Neuron (in vitro differentiated cells): ENCODE results near the gene VWA7.

Source experiments
- H2AFZ ChIP-seq: one replicate; pipeline ENCODE4 v1.6.1; 2013; ENCODE audit warnings: low read depth, mild to moderate bottlenecking, inconsistent platforms, low read length, moderate library complexity
- H3K27me3 ChIP-seq: one replicate; pipeline ENCODE4 v1.6.1; 2013; ENCODE audit warnings: low read length; ENCODE audit not compliant: insufficient read depth
- H3K36me3 ChIP-seq: one replicate; pipeline ENCODE4 v1.6.1; 2013; ENCODE audit warnings: low read length; ENCODE audit not compliant: insufficient read depth
- H3K4me1 ChIP-seq: one replicate; pipeline ENCODE4 v1.6.1; 2013; ENCODE audit warnings: low read length; ENCODE audit not compliant: insufficient read depth
- H3K4me3 ChIP-seq: 2 replicates; pipeline ENCODE4 v1.5.1; 2013; ENCODE audit warnings: mild to moderate bottlenecking, low read length, moderate library complexity
- H3K9me3 ChIP-seq: one replicate; pipeline ENCODE4 v1.6.1; 2013; ENCODE audit warnings: low read length

VWA7 gene

DNA sequence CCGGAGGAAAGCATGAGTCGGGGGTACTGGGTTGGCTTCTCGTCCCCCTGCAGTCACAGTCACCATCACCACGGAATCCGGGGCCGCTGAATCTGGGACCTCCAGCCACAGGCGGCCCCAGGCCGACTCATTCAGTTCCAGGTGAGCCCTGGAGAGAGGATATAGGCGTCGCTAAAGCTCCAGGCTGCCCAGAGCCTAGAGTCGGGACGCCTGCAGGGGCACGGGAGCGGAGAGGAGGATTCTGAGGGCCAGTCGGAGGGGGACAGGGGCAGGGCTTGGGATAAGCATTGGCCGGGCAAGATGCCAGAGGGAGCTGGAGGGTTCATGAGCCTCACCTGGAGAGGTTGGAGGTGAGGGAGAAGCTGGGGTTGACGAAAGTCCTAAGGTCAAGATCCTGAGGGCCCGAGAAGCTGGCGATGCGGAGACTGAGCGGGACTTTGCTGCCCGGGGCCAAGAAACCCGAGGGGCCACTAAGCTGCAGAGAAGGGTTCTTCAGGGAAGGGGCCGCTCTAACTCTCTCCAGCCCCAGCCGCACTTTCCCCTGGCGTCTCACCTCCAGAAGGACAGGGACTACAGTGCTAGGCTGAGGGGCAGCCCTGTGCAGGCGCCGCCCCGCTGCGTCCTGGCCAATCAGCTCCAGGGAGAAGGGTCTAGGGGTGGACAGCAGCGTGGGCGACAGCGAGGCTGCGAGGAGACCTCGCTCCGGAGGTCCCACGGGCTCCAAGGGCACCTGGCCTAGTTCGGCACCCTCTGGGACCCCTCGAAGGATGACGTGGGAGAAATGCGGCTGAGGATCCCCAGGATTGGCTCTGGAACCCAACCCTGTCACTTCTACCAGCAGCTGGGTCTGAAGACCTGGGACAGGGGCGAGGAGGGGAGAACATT is 11.0 kb downstream of the VWA7 start:
- Histone ChIP-seq H3K4me3 (no peak overlapping the region), H3K36me3 (peaks cover 17% of the 10 kb centered on the region)

DNA sequence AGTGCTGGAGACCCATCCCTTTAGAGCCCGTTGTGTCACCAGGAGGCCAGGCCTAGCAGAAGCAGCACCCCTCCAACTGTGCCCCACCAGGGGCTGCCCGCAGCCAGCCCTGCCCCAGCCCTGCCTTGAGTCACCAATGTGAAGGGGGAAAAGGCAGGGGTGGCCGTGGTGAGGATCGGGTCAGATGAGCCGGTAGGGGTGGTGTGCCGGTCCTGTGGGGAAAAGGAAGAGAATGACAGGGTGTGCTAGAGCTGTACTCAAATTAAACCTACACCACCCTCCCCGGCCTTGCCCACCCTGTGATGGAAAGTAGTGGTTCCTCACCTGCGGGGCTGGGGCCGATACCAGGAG is 11.6 kb downstream of the VWA7 start:
- Histone ChIP-seq H3K27me3 (no peaks in the 10 kb centered on the region), H2AFZ (no peak overlapping the region), H3K4me1 (peaks cover 19% of the 10 kb centered on the region), H3K36me3 (peaks cover 23% of the 10 kb centered on the region), H3K4me3 (no peak overlapping the region), H3K9me3 (no peaks in the 10 kb centered on the region)

More for the DNA sequence above, 11.0 kb downstream of the VWA7 start:
- H3K9me3 ChIP-seq, result no peaks in the 10 kb centered on the region
- no peaks in the 10 kb centered on the region for H3K27me3 ChIP-seq
- H2AFZ ChIP-seq, result no peak overlapping the region
- peaks cover 19% of the 10 kb centered on the region for H3K4me1 ChIP-seq

DNA sequence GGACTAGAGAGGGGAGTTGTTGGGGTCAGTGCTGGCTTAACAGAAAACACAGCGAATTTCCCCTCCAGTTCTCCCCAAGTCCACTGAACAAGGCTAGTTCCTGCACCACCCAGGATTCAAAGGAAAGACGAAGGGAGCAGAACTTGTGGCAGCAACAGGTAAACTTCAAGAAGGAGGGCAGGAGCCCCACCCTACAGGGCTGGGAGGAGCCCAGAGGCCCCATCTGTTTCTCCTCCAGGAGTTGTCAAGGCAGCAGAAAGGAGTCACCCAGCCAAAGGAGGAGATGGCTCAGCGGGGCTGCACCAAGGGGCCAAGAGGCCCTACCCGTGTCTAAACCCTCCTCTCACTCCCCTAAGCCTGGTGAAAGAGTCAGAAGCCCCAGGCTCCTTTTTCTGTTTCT is 12.9 kb downstream of the VWA7 start:
- peaks cover 36% of the 10 kb centered on the region for H3K36me3 ChIP-seq
- no peaks in the 10 kb centered on the region for H3K27me3 ChIP-seq
- H3K9me3 ChIP-seq, result no peaks in the 10 kb centered on the region
- H2AFZ ChIP-seq, result no peak overlapping the region
- H3K4me3 ChIP-seq, result no peak overlapping the region
- H3K4me1 ChIP-seq, result peaks cover 19% of the 10 kb centered on the region

DNA sequence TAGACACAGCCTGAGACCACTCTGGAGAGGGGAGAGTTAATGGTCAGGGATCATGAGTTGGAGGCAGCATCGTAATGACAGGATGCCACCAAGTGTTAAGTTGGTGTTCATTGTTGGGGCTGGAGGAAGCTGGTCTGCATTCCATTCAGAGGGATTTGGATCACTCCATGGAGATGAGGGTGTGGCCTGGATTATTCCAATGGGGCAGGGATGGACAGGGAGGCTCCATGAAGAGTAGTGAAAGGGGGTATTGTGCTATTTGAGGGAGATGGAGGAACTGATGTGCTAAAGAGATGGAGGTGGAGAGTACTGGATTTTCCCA is 13.5 kb downstream of the VWA7 start:
- H3K4me3 ChIP-seq, result no peak overlapping the region
- no peak overlapping the region for H2AFZ ChIP-seq
- peaks cover 42% of the 10 kb centered on the region for H3K36me3 ChIP-seq
- no peaks in the 10 kb centered on the region for H3K9me3 ChIP-seq
- no peaks in the 10 kb centered on the region for H3K27me3 ChIP-seq
- peaks cover 19% of the 10 kb centered on the region for H3K4me1 ChIP-seq

DNA sequence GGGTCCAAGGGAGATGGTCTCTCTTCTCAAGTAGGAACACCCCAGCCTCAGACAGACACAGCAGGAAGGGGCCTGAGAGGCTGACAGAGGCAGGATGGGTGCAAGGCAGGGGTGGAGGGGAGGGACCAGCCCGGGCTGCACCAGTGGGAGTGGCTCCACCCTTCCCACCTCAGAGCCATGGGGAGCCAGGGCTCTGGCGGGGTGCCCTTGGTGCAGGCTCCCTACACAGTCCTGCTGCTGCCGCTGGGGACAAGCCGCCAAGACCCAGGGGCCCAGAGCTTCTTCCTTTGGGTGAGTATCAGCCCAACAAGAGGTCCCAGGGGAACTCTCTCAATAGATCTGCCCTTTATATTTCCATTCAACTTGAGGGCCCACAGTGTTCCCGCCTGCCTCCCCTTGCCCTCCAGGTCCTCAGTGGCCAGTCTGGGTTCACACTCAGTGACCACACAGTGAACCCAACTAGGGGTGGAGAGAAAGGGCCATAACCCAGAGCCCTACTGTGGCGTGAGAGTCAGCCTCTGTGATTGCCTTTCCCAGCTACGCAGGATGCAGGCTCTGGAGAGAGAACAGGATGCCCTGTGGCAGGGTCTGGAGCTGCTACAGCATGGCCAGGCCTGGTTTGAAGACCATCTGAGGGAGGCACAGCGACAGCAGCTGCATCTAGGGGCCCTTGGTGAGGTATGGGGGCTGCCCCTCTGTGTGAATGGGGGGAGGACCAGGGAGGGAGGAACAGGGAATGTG is 14.1 kb downstream of the VWA7 start:
- Histone ChIP-seq H3K9me3 (no peaks in the 10 kb centered on the region), H3K27me3 (no peaks in the 10 kb centered on the region), H2AFZ (no peak overlapping the region), H3K36me3 (peaks cover 47% of the 10 kb centered on the region), H3K4me3 (no peak overlapping the region), H3K4me1 (peaks cover 19% of the 10 kb centered on the region)

DNA sequence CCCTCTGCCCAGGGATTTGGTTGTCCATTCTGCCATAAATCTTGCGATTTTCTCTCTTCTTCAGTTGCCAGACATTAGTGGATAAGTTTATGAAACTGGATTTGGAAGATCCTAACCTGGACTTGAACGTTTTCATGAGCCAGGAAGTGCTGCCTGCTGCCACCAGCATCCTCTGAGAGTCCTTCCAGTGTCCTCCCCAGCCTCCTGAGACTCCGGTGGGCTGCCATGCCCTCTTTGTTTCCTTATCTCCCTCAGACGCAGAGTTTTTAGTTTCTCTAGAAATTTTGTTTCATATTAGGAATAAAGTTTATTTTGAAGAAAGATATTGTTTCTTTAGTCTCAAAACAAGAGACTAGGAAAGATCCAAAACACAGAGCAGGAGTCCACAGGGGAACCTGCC is 14.8 kb downstream of the VWA7 start, which contains the start of gene SAPCD1:
Gene SAPCD1, plus strand, starts transcription at position 301 of the 400 bp plus-strand sequence. CDS start 399 bp downstream, outside the sequence.
- Histone ChIP-seq H3K4me1 (peaks cover 19% of the 10 kb centered on the region), H2AFZ (no peak within 1 kb of the TSS), H3K36me3 (peaks cover 48% of the 10 kb centered on the region), H3K9me3 (no peaks in the 10 kb centered on the region), H3K27me3 (no peaks in the 10 kb centered on the region), H3K4me3 (no peak within 1 kb of the TSS)

DNA sequence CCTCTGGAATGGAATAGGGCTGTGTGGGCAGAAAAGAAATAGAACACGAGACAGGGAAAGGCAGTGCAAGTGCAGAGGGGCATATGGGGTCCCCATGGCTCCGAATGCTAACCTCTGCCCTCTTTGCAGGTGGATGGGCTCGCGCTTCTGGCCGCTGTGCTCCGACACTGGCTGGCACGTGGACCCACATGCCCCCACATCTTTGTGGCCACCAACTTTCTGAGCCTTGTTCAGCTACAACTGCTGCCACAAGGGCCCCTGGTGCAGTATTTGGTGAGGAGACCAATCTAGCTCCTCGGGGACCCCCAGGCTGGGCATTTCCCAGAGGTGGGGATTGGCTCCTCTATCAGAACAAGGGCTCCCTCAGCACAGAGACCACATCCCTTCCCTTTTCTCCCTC is 15.8 kb downstream of the VWA7 start:
- no peak overlapping the region for H2AFZ ChIP-seq
- peaks cover 19% of the 10 kb centered on the region for H3K4me1 ChIP-seq
- H3K9me3 ChIP-seq, result no peaks in the 10 kb centered on the region
- no peak overlapping the region for H3K4me3 ChIP-seq
- H3K27me3 ChIP-seq, result no peaks in the 10 kb centered on the region
- H3K36me3 ChIP-seq, result peaks cover 48% of the 10 kb centered on the region

DNA sequence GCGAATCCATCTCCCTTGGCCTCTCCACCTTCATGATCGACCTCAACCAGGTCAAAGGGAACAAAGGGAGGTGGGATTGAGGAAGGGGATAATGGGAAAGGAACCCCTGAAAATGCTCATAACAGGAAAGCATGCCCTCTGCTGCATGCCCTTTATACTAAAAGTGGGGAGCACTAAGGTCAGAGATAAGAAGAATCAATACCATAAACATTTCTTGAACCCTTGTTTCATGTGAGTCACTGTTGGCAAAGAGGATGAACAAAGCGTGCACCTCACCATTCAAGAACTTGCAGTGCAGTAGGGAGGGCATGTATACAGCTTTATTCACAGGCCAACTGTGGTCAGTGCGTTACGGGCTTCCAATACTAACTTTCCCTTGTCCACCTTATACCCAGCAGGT is 16.3 kb downstream of the VWA7 start:
- H3K9me3 ChIP-seq, result no peaks in the 10 kb centered on the region
- no peak overlapping the region for H2AFZ ChIP-seq
- no peak overlapping the region for H3K4me3 ChIP-seq
- peaks cover 19% of the 10 kb centered on the region for H3K4me1 ChIP-seq
- peaks cover 48% of the 10 kb centered on the region for H3K36me3 ChIP-seq
- H3K27me3 ChIP-seq, result no peaks in the 10 kb centered on the region

DNA sequence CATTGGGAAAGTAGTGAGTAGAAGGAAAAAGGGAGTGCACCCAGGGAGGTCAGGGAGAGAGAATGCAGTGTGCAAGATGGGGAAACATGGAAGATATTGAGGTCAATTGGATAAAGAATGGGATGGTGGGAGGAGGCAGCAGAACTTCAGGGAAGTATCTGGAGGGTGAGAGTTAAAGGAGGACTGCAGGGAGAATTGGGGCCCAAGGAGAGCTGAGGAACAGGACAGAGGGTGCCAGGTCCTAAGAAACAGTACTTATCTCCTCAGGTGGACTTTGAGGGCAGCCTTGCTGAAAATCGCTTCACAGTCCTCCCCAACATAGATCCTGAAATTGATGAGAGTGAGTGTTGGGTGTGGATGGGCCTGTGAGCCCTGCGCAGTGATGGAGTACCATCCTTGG is 18.8 kb downstream of the VWA7 start:
- Histone ChIP-seq H3K27me3 (no peaks in the 10 kb centered on the region), H3K9me3 (no peaks in the 10 kb centered on the region), H3K4me1 (peaks cover 8% of the 10 kb centered on the region), H2AFZ (no peak overlapping the region), H3K4me3 (no peak overlapping the region), H3K36me3 (peaks cover 45% of the 10 kb centered on the region)

DNA sequence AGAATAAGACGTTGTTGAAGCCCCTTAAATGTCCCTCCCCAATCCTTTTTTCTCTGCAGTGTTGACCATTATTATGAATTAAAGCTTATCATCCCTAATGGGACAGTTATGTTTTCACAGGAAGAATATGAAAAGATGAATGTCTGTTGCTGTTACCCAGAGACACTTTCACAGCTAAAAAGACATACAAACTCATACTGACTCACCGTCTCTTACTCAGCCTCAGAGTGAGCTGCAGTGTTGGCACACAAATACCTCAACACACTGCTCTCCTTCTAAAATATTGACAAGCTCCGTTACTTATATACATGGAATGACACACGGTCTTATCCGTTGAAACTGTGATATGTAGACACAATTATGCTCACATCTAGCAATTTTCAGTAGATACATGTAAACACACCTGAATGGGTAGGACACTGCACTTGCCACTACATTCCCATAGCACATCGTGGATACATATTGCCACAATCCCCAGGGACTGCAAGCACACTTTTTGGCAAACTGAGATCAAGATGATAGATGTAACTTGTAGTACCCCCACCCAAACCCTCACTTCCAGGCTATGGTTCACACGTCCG is 24.3 kb downstream of the VWA7 start:
- Histone ChIP-seq H3K36me3 (peaks cover 20% of the 10 kb centered on the region), H3K4me3 (no peak overlapping the region), H3K4me1 (no peaks in the 10 kb centered on the region), H3K27me3 (no peaks in the 10 kb centered on the region), H2AFZ (no peak overlapping the region), H3K9me3 (no peaks in the 10 kb centered on the region)

DNA sequence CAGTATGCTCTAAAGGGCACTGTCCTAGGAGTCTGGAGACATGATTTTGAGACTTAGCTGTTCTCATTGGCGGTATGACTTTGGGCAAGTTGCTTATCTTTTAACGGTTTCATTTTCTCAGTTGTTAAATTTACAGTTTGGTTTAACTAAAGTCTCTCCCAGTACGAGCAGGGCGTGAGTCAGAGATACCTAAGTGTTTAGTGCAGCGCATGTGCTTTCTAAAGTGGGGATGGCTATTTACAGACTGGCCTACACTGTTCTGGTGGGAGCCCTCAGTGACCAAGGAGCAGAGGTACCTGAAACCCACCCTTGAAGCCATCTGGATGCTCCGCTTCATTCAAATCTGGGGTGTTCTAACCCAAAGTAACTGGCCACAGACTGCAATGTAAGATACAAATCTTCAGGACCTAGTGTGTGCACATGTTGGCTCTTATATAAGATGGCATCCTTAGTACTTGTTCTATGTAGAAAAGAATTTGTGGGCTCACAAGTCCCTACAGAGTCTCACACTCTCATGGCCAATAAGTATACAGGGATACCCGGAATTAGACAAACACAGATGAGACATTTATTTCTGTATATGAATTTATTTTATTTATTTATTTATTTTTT is 26.6 kb downstream of the VWA7 start:
- Histone ChIP-seq H3K4me3 (no peak overlapping the region), H3K27me3 (no peaks in the 10 kb centered on the region), H3K36me3 (peaks cover 32% of the 10 kb centered on the region), H2AFZ (no peak overlapping the region), H3K9me3 (no peaks in the 10 kb centered on the region), H3K4me1 (no peaks in the 10 kb centered on the region)

DNA sequence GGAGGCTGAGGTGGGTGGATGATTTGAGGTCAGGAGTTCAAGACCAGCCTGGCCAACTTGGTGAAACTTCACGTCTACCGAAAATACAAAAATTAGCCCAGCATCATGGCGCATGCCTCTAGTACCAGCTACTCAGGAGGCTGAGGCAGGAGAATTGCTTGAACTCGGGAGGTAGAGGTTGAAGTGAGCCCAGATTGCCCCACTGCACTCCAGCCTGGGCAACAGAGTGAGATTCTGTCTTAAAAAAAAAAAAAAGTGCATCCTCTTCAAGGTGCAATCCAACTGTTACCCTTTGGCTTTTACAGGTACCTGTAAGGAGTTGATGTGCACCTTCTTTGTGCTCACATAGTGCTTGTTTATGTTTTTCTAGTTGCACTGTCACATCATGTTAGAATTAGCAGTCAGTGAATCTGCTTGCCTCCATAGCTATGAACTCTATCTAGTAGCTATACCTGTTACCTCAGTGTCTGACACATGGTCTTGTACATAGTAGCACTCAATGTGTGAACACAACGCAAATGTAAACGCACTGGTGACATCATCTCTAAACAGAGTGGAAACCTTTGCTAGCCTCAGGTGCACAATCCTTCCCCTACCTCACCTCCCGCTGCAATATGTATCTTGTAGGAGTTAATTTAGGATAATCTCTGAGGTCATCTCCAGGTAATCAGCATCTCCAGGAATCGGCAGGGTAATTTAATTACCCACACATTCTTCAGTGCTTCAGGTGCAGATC is 27.7 kb downstream of the VWA7 start:
- Histone ChIP-seq H3K36me3 (peaks cover 37% of the 10 kb centered on the region), H3K9me3 (no peaks in the 10 kb centered on the region), H3K4me3 (no peak overlapping the region), H3K27me3 (no peaks in the 10 kb centered on the region), H2AFZ (no peak overlapping the region), H3K4me1 (no peaks in the 10 kb centered on the region)
